ENCODE data around the gene ZER1.
"Not testable (repeated sequence)": the region's sequence is repeated elsewhere in the genome, so short reads cannot be mapped to it uniquely, and the experiment has no call there.

Gene ZER1

GRCh38 chr9:128696923-128697707 lies 74.6 kb downstream of the ZER1 start:
- no peak for DNase-seq (ENCODE audit: low read depth in 1 of 2, low spot score in 1 of 2)

- no peak for DNase-seq (ENCODE audit: low read depth in 1 of 2, low spot score in 1 of 2)
These were observed 77.4 kb downstream of the ZER1 start for GRCh38 chr9:128694344-128694743.

GRCh38 chr9:128693738-128694137 lies 78.0 kb downstream of the ZER1 start:
- DNase-seq (ENCODE audit: low read depth in 1 of 2, low spot score in 1 of 2): not testable (repeated sequence)

GRCh38 chr9:128690684-128691034 lies 81.1 kb downstream of the ZER1 start:
- DNase-seq (ENCODE audit: low read depth in 1 of 2, low spot score in 1 of 2): no peak

GRCh38 chr9:128689820-128690683 lies 81.7 kb downstream of the ZER1 start:
- DNase-seq (ENCODE audit: low read depth in 1 of 2, low spot score in 1 of 2): peak; percentile 28 to 40

- peak in 1 of 2 donors; percentile 32 for DNase-seq (ENCODE audit: low read depth in 1 of 2, low spot score in 1 of 2)
These were observed 82.4 kb downstream of the ZER1 start for GRCh38 chr9:128689293-128689774.

- peak; percentile 81 to 85 for DNase-seq (ENCODE audit: low read depth in 1 of 2, low spot score in 1 of 2)
These were observed 83.0 kb downstream of the ZER1 start, which contains the start of gene SET for GRCh38 chr9:128688501-128689292. Gene SET (plus strand): TSS chr9:128689222. CDS start chr9:128689583, 361 bp downstream.

GRCh38 chr9:128687453-128687852 lies 84.3 kb downstream of the ZER1 start:
- DNase-seq (ENCODE audit: low read depth in 1 of 2, low spot score in 1 of 2): no peak

GRCh38 chr9:128685636-128686489 lies 85.9 kb downstream of the ZER1 start:
- DNase-seq (ENCODE audit: low read depth in 1 of 2, low spot score in 1 of 2): peak in 1 of 2 donors; percentile 39

GRCh38 chr9:128684325-128685199 lies 87.2 kb downstream of the ZER1 start:
- peak; percentile 33 to 71 for DNase-seq (ENCODE audit: low read depth in 1 of 2, low spot score in 1 of 2)

GRCh38 chr9:128684065-128684324 lies 87.7 kb downstream of the ZER1 start:
- no peak for DNase-seq (ENCODE audit: low read depth in 1 of 2, low spot score in 1 of 2)

- DNase-seq (ENCODE audit: low read depth in 1 of 2, low spot score in 1 of 2): peak in 1 of 2 donors; percentile 18
These were observed 88.2 kb downstream of the ZER1 start for GRCh38 chr9:128683340-128684064.

Data from activated CD4-positive, alpha-beta T cell treated with anti-CD3 and anti-CD28 coated beads, Interleukin-2, amount 50 U/mL, for 24 hours (primary cell).